GF-D8 (cell line): Measurements from ENCODE around the gene NUP107.
"Not testable (repeated sequence)": the region's sequence is repeated elsewhere in the genome, so short reads cannot be mapped to it uniquely, and the experiment has no call there.

ENCODE experiments used
- DNase-seq: peaks from one replicate; lab custom pipeline; 2025; lab: John Stamatoyannopoulos, UW

The NUP107 gene

GRCh38 chr12:68686595-68687521, at the start of gene NUP107:
TSS of gene NUP107 (plus strand) at chr12:68686978. CDS start at chr12:68687066, 88 bp downstream.
- peak; percentile 93 for DNase-seq

DNA sequence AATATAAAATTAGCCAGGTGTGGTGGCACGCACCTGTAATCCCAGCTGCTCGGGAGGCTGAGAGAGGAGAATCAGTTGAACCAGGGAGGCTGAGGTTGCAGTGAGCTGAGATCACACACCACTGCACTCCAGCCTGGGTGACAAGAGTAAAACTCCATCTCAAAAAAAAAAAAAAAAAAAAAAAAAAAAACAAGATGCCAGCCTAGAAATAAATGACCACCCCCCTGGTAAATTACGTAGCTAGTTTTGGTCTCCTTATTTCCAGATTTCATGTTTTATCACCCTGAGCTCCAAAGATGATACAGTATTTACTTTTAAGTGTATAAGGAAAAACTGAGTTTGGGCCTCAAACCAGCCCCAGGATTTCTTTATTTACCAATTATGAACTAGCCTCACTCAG, 49.3 kb upstream of the NUP107 start:
- not testable (repeated sequence) for DNase-seq

- no peak for DNase-seq
Measured at GRCh38 chr12:68638171-68638570, 48.6 kb upstream of the NUP107 start.

DNA sequence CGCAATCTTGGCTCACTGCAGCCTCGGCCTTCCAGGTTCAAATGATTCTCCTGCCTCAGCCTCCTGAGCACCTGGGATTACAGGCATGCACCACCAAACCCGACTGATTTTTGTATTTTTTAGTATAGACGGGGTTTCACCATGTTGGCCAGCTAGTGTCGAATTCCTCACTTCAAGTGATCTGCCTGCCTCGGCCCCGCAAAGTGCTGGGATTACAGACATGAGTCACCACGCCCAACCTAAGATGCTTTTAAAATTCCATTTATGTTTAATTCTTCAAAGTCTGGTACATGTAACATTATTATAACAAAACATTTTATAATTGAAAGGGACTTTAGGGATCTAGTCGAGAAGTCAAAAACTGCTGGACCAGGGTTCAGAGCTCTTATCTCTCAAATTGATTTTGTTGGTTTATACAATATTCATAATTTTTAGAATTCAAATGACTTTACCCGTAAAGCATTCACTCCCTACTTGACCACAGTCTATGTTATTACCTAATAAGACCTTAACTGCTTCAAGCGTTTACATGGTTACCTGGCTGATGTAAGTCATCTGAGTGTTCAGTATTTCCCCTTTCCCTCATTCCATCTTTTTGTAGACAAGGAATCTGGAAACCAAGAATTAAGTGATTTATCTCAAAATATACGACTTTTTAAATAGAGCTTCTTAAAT, 47.9 kb upstream of the NUP107 start:
- no peak for DNase-seq

- DNase-seq: no peak
Measured at GRCh38 chr12:68639396-68639767, 47.4 kb upstream of the NUP107 start.

GRCh38 chr12:68641138-68641537, 45.6 kb upstream of the NUP107 start:
- no peak for DNase-seq

- no peak for DNase-seq
Measured at GRCh38 chr12:68646484-68646883, 40.3 kb upstream of the NUP107 start.

DNA sequence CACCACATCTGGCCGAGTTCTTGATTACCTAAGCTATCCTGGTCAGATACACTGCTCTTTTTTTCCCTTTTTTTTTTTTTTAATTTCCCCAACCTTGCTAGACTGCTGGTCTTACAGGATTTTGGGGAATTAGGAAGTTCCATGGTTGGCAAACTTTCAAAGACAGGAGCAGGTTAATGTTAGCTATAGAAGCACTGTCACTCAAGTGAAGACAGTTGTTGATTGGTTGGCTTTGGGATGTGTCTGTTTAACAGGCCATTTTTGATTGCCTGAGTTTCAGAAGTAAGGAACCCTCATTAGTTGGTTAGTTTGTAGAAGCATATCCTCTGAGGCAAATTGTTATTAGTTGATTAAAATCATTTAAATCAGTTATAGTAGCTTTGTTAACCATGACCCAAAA, 39.3 kb upstream of the NUP107 start:
- DNase-seq: no peak

- no peak for DNase-seq
Measured at GRCh38 chr12:68648179-68648578, 38.6 kb upstream of the NUP107 start.

DNA sequence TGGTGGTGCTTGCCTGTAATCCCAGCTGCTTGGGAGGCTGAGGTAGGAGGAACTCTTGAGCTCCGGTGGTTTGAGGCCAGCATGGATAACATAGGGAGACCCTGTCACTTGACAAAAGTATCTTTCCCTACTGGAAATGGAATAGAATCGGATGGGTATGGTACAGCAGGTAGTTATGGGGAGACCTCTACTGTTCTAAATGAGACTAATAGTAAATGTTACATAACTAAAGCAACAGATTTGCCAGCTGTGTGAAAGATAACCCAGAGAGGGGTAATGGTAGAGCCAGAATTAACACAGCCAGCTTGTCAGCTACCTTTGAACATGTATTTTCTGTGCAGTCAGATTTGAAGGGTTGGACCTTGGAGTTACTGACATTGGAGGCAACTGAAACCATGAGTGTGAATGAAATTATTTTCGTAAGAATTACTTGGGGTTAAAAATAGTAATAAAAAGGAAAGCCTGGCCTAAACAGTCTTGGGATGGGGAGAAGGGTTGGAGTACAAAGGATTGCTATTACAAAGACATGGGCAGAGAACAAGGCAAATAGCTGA, 21.7 kb upstream of the NUP107 start:
- DNase-seq: no peak

GRCh38 chr12:68667291-68667690, 19.5 kb upstream of the NUP107 start:
- peak; percentile 15 for DNase-seq

- DNase-seq: no peak
Measured at GRCh38 chr12:68667896-68668295, 18.9 kb upstream of the NUP107 start.

DNA sequence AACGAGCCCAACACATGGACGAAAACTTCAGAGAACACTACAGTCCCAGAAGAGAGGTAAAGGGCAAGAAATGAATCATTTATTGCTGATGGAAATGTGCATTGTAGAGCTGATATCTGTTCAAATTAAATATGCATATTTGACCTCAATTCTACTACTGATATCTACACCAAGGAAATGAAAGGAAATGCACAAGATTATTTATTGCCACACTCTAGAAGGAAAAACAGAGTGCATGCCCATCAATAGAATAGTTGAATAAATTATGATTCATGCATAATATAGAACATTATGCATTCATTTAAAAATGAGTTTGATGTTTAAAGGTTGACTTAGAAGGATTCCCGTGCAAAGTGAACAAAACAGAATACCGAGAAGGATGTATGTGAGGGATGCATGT, 15.6 kb upstream of the NUP107 start:
- DNase-seq: no peak

DNA sequence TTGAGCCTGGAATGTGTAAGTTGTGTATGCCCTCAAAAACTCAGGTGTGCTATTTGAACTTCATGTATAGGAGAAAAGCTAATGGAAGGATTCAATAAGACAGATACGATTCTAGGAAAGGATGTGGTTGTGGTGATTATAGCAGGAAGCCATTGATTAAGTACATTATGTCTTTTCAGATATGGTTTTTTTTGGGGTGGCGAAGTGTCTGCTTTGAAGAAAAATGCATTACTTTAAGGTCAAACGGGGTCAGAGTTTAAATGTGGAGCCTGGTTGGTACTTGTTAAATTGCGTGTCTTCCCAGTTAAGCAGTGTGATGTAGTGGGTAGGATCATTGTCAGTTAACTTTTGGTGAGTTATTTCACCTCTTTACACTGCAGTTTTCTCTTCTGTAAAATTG, 13.0 kb upstream of the NUP107 start:
- no peak for DNase-seq

- DNase-seq: no peak
Measured at GRCh38 chr12:68674376-68674775, 12.4 kb upstream of the NUP107 start.

GRCh38 chr12:68675101-68675842, 11.5 kb upstream of the NUP107 start:
- no peak for DNase-seq

DNA sequence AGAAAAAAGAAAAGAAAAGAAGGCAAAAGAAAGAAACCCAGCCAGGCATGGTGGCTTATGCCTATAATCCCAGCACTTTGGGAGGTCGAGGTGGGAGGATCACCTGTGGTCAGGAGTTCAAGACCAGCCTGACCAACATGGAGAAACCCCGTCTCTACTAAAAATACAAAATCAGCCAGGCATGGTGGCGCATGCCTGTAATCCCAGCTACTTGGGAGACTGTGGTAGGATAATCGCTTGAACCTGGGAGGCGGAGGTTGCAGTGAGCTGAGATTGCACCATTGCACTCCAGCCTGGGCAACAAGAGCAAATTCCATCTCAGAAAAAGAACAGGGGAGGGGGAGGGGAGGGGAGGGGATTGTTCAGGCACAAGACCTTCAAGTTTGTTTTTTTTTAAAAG, 9.9 kb upstream of the NUP107 start:
- not testable (repeated sequence) for DNase-seq

DNA sequence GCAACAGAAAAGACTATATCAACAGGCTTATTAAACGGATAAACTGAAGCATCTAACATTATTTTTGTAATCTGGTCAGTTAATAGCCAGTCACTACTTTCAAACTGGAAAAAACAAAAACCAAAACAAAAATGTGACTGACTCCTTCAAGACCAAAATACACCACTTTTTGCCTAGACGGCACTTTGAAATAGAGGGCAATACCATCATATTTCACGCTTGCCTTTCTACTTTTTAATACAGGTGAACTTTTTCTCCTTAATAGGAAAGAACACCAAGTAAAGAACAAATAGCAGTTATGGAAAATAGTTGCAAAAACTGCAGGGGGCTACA, 550 bp upstream of the NUP107 start:
- no peak for DNase-seq

DNA sequence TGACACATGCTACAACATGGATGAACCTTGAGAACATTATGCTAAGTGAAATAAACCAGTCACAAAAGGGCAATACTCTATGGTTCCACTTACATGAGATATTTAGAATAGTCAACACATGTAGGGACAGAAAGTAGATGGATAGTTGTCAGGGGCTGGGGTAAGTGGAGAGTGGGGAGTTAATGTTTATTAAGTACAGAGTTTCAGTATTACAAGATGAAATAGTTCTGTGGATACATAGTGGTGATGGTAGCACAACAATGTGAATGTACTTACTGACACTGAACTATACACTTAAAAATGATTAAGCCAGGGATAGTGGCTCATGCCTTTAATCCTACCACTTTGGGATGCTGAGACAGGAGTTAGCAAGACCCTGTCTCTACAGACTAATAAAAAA, 8.7 kb downstream of the NUP107 start:
- no peak for DNase-seq

- no peak for DNase-seq
Measured at GRCh38 chr12:68699486-68699885, 12.7 kb downstream of the NUP107 start.

- no peak for DNase-seq
Measured at GRCh38 chr12:68727776-68728175, 41.0 kb downstream of the NUP107 start.

- no peak for DNase-seq
Measured at GRCh38 chr12:68733661-68734071, 46.9 kb downstream of the NUP107 start.
